Psoas muscle (tissue), 8 donors: ENCODE data around the gene AK2. TPM values are rescaled to one million over a fixed set of nuclear protein-coding genes. Genes with fewer than 3 reads are reported as not detected.

Source experiments
- ATAC-seq, 4 donors: fragments of 200-7000 bp; cut with Tn5 transposase; one replicate each; pipeline ENCODE4 v1.9.1; 2020; ENCODE audit warnings: moderate library complexity in 3 of 4, mild to moderate bottlenecking in 2 of 4
- DNase-seq, 2 donors: peaks; one replicate each; pipeline ENCODE4 v3.0.0-alpha.2; 2020
- H3K27ac ChIP-seq: fragments of 200-600 bp; one replicate; pipeline ENCODE4 v1.8.0; 2022
- H3K27me3 ChIP-seq, 3 donors: fragments of 200-600 bp in 1 of 3; one replicate each; pipeline versions ENCODE4 v1.6.1 to v1.8.0; 2013 to 2022; ENCODE audit warnings: low read length in 2 of 3, mild to moderate bottlenecking in 2 of 3, moderate library complexity in 1 of 3; ENCODE audit not compliant: insufficient read depth in 3 of 3
- H3K36me3 ChIP-seq, 2 donors: fragments of 200-600 bp in 1 of 2; one replicate each; pipeline versions ENCODE4 v1.6.1 to v1.8.0; 2013 to 2022; ENCODE audit warnings: low read depth in 1 of 2, mild to moderate bottlenecking in 1 of 2, moderate library complexity in 1 of 2; ENCODE audit not compliant: insufficient read depth in 1 of 2
- H3K4me1 ChIP-seq: fragments of 200-600 bp; one replicate; pipeline ENCODE4 v1.8.0; 2022
- H3K4me3 ChIP-seq: fragments of 200-600 bp; one replicate; pipeline ENCODE4 v1.8.0; 2022; ENCODE audit warnings: mild to moderate bottlenecking
- H3K9me3 ChIP-seq: fragments of 200-600 bp; one replicate; pipeline ENCODE4 v1.8.0; 2022
- CTCF ChIP-seq: fragments of 200-600 bp; IDR thresholded peaks from one replicate; pipeline ENCODE4 v1.8.0; 2022; ENCODE audit warnings: antibody characterized with exemption
- WGBS, 3 donors: extraction: QIAGEN DNeasy Blood & Tissue Kit; methylation state at CpG; one replicate each; pipeline versions ENCODE4 v1.1.6 to v1.1.7; 2013; 5-methylcytosine and 5-hydroxymethylcytosine counted together
- intact Hi-C, 2 donors: fragments of 100-400 bp; cut with DNase I; formaldehyde crosslinking; loops; one replicate each; pipeline versions ENCODE4 v1.11.0 to v1.14.2; 2022
- polyA plus RNA-seq, 3 donors: library from polyadenylated mRNA; stranded (reverse); fragments of 200-250 nt; gene quantifications; one replicate each; pipeline ENCODE4 v1.2.3, GENCODE V29; 2013
- total RNA-seq, 4 donors: library from RNA; stranded (reverse); fragmentation: NEBNext Ultra II Directional in 2 of 4; extraction: Animal tissue kit (Norgen Biotek cat#: 25700) in 2 of 4; gene quantifications; one replicate each; pipeline versions ENCODE4 v1.2.1 to v1.2.4, GENCODE V29; 2021 to 2023
- donor health status: healthy with polysubstance abuse.
- donor health status: DM: no; HTN: no; CAD: no; lungs with moderate emphysema.
- donor health status: Bipolar disorder and iron deficiency.
- donor health status: healthy.
- donor health status: DM: yes; HTN: yes; CAD: no.
- donor health status: DM: no; HTN: no; CAD: no.
- donor health status: DM: no; HTN: no; CAD: no.
- donor health status: DM: yes; HTN: yes; CAD: no.

Gene AK2
- total and polyA plus RNA-seq, 7 donors, result 108 to 270 (median 152) TPM

- WGBS, 3 donors, result 88 to 93% (median 89%) methylated on average over 1 of the region's 1 CpG
- Histone ChIP-seq H3K27me3 (no peaks in the 10 kb centered on the region), H3K4me3 (no peak overlapping the region), H3K9me3 (no peaks in the 10 kb centered on the region), H3K27ac (no peak overlapping the region), H3K36me3 (no peaks in the 10 kb centered on the region), H3K4me1 (peaks cover 33% of the 10 kb centered on the region)
- DNase-seq (no peak), ATAC-seq (no peak)
- intact Hi-C loops, result no loop called here
- no peak for TF ChIP-seq CTCF
Observed at GRCh38 chr1:32958827-32959226, 77.9 kb downstream of the AK2 start.

Other genes starting within 250 kb of the AK2 start
- gene YARS1, start 219.5 kb downstream of the AK2 start, total RNA-seq, result 10 to 100 TPM; 36.9 to 90.2 (median 72.4) TPM
- 100 to 1,000 TPM in 1 of 3 donors, 10 to 100 TPM in 2; 43.0 to 114 (median 90.9) TPM for gene YARS1, start 219.5 kb downstream of the AK2 start, polyA plus RNA-seq
- gene S100PBP, start 219.2 kb downstream of the AK2 start, total RNA-seq, result 10 to 100 TPM in 3 of 4 donors, 1 to 10 TPM in 1; 9.7 to 18.1 (median 12.9) TPM
- gene S100PBP, start 219.2 kb downstream of the AK2 start, polyA plus RNA-seq, result 1 to 10 TPM; 3.9 to 7.7 (median 4.5) TPM
- 100 to 1,000 TPM in 1 of 4 donors, 10 to 100 TPM in 3; 72.8 to 184 (median 86.6) TPM for gene FNDC5, start 166.0 kb downstream of the AK2 start, total RNA-seq
- gene FNDC5, start 166.0 kb downstream of the AK2 start, polyA plus RNA-seq, result 100 to 1,000 TPM in 1 of 3 donors, 10 to 100 TPM in 2; 73.3 to 176 (median 91.6) TPM
- not detected for gene HPCA, start 150.4 kb downstream of the AK2 start, total RNA-seq
- under 1 TPM in 1 of 3 donors, not detected in 2; 0.22 TPM for gene HPCA, start 150.4 kb downstream of the AK2 start, polyA plus RNA-seq
- 10 to 100 TPM in 1 of 4 donors, 1 to 10 TPM in 3; 4.8 to 11.8 (median 6.1) TPM for gene TMEM54, start 135.5 kb downstream of the AK2 start, total RNA-seq
- gene TMEM54, start 135.5 kb downstream of the AK2 start, polyA plus RNA-seq, result 1 to 10 TPM; 4.7 to 6.3 (median 5.9) TPM
- 10 to 100 TPM; 13.1 to 23.4 (median 18.9) TPM for gene RNF19B, start 72.1 kb downstream of the AK2 start, total RNA-seq
- gene RNF19B, start 72.1 kb downstream of the AK2 start, polyA plus RNA-seq, result 10 to 100 TPM; 10.4 to 32.5 (median 15.9) TPM
- gene AZIN2, start 44.3 kb upstream of the AK2 start, total RNA-seq, result 1 to 10 TPM in 2 of 4 donors, under 1 TPM in 2; 0.17 to 3.5 (median 1.1) TPM
- 1 to 10 TPM in 1 of 3 donors, under 1 TPM in 2; 0.25 to 1.7 (median 0.61) TPM for gene AZIN2, start 44.3 kb upstream of the AK2 start, polyA plus RNA-seq
- gene TRIM62, start 145.2 kb upstream of the AK2 start, total RNA-seq, result 10 to 100 TPM in 2 of 4 donors, 1 to 10 TPM in 2; 4.3 to 14.2 (median 9.4) TPM
- 1 to 10 TPM; 4.0 to 6.9 (median 4.4) TPM for gene TRIM62, start 145.2 kb upstream of the AK2 start, polyA plus RNA-seq
- 10 to 100 TPM; 15.2 to 20.9 (median 17.8) TPM for gene ZNF362, start 219.6 kb upstream of the AK2 start, total RNA-seq
- 1 to 10 TPM; 6.5 to 8.7 (median 8.0) TPM for gene ZNF362, start 219.6 kb upstream of the AK2 start, polyA plus RNA-seq